B cell (primary cell): ENCODE measurements around the gene FARP1.

Experiments used
- CTCF ChIP-seq: fragments of 200-600 bp; IDR thresholded peaks from one replicate; pipeline ENCODE4 v1.8.0; 2022; ENCODE audit warnings: antibody characterized with exemption, mild to moderate bottlenecking
- EZH2 ChIP-seq: IDR thresholded peaks from 2 replicates; pipeline ENCODE4 v1.6.1; 2012; ENCODE audit warnings: borderline replicate concordance, low read depth, mild to moderate bottlenecking, moderate library complexity, low read length; ENCODE audit not compliant: insufficient read depth, poor library complexity, severe bottlenecking

GRCh38 chr13:98262292-98262691 is 119.4 kb downstream of the FARP1 start:
- TF ChIP-seq CTCF (no peak), EZH2 (no peak)
